KOPT-K1 (cell line): ENCODE data around the gene METAP1D.

Source experiments
- H3K27ac ChIP-seq: fragments of 200-600 bp; sonication (generic); 2 replicates; pipeline ENCODE4 v1.5.1; 2016; ENCODE audit warnings: antibody characterized with exemption, mild to moderate bottlenecking, low read depth, low read length; ENCODE audit not compliant: poor library complexity, severe bottlenecking
- H3K36me3 ChIP-seq: fragments of 200-600 bp; sonication (generic); 2 replicates; pipeline ENCODE4 v1.5.1; 2017; ENCODE audit warnings: antibody characterized with exemption, mild to moderate bottlenecking, low read length, moderate library complexity; ENCODE audit not compliant: insufficient read depth
- H3K9me3 ChIP-seq: fragments of 200-600 bp; sonication (generic); 2 replicates; pipeline ENCODE4 v1.5.1; 2017; ENCODE audit warnings: antibody characterized with exemption, low read length, mild to moderate bottlenecking; ENCODE audit not compliant: insufficient read depth, poor library complexity, severe bottlenecking

The METAP1D gene

DNA sequence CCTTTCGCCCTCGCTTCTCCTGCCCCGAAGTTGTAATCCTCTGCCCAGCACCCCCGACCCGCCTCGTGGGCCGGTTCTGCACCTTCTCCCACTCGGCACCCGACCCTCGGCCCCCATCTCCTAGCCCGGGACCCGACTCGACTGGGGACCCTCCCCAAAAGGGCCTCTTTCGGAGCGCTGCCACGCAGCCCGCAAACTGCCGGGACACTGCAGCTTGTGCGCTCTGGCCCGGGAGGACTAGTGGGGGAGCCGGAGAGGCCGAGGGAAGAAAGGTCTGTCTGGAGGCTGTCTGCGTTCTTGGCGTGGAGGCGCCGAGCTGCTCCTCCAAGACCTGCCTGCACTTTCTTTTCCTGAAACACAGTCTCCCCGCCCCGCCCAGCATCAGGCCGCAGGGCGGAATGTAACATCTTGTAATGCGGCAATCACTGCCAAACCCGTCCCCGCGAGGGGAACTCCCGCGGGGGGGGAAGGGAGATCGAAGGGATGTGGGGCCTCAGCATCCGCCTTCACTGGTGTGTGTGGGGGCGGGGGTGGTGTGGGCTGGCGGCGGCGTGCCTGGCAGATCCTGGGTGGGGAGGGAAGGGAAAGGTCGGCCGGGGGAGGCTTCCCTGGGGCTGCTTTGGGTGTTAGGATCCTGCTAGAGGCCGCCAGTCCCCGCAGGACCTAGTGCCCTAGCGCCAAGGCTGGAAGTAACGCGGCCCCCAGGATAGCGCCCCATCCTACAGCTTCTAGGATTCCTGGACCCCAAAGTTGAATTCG, 95.6 kb downstream of the METAP1D start:
- H3K27ac ChIP-seq: no peak overlapping the region
- H3K36me3 ChIP-seq: no peaks in the 10 kb centered on the region
- H3K9me3 ChIP-seq: no peaks in the 10 kb centered on the region

GRCh38 chr2:172095905-172096625, 96.3 kb downstream of the METAP1D start:
- Histone ChIP-seq H3K36me3 (no peaks in the 10 kb centered on the region), H3K9me3 (no peaks in the 10 kb centered on the region), H3K27ac (no peak overlapping the region)

- Histone ChIP-seq H3K9me3 (no peaks in the 10 kb centered on the region), H3K36me3 (no peaks in the 10 kb centered on the region), H3K27ac (no peak overlapping the region)
Observed at GRCh38 chr2:172096626-172097547, 97.1 kb downstream of the METAP1D start.

DNA sequence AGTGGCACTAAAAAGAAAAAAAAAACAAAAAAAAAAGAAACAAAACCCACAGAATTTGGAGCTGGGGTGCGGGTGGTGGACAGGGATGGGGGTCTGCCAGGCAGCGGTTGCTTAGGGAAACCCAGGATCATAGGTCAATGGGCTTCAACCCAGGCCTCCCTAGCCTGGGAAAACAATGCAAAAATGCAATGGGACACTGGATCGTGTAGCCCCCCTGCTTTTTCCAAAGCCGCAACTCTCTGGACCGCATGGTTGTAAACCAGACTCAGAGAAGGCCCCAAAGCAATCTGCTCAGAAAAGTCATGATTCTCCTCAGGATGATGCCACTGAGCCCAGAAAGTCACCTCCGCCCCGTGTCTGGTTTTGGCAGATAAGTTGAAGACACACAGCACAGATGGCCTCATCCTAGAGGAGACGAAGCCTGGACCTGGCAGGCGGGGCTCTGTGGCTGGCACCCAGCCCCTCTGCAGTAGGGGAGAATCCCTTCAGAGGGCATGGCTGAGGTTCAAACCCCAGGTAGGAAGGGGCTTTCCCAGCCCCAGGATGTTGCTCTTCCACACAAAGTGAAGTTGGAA, 97.9 kb downstream of the METAP1D start:
- no peaks in the 10 kb centered on the region for H3K36me3 ChIP-seq
- H3K27ac ChIP-seq: no peak overlapping the region
- no peaks in the 10 kb centered on the region for H3K9me3 ChIP-seq

GRCh38 chr2:172098287-172098649, 98.5 kb downstream of the METAP1D start:
- no peak overlapping the region for H3K27ac ChIP-seq
- H3K9me3 ChIP-seq: no peaks in the 10 kb centered on the region
- H3K36me3 ChIP-seq: no peaks in the 10 kb centered on the region

- H3K27ac ChIP-seq: no peak overlapping the region
Observed at GRCh38 chr2:172098650-172099471, 99.1 kb downstream of the METAP1D start.

GRCh38 chr2:172099472-172100079, 99.8 kb downstream of the METAP1D start:
- H3K9me3 ChIP-seq: no peaks in the 10 kb centered on the region
- no peak overlapping the region for H3K27ac ChIP-seq

More at GRCh38 chr2:172098650-172099471, 99.1 kb downstream of the METAP1D start:
- Histone ChIP-seq H3K9me3 (no peaks in the 10 kb centered on the region), H3K36me3 (no peaks in the 10 kb centered on the region)

DNA sequence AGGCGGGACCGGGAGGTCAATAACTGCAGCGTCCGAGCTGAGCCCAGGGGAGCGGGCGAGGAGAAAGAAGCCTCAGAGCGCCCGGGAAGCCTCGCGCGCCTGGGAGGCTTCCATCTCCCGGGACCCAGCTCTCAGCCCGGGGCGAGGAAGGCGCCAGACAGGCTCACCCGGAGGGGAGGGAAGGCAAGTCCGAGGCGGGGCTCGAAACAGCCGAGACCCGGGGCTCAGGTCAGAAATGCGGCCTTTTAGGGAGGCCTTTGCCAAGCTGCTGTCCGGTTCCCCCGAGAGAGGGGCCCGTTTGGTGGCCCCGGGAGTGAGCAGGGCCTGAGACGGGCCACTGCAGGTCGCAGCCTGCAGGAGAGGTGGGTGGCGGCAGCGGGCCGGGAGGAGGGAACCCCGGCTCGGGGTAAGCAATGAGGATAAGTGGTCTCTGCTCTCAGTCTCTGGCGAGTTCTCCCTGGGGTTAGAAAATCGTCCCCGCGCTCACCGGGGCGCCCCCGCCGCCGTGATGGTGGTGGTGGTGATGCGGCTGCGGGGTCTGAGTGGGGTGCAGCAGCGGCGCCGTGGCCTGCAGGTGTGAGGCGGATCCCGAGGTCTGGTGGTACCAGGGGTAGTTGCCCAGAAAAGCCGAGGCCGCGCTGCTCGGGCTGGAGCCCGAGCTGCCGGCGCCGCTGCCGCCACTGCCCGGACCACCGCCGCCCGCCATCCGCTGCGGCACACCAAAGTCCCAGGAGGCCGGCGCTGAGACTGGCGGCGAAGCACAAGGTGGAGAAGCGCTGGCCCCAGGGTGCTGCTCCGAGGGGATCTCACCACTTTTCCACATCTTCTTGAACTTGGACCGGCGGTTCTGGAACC, 100.6 kb downstream of the METAP1D start:
- H3K27ac ChIP-seq: no peak overlapping the region
- no peaks in the 10 kb centered on the region for H3K36me3 ChIP-seq
- no peaks in the 10 kb centered on the region for H3K9me3 ChIP-seq

More at GRCh38 chr2:172099472-172100079, 99.8 kb downstream of the METAP1D start:
- no peaks in the 10 kb centered on the region for H3K36me3 ChIP-seq

GRCh38 chr2:172100935-172101820, 101.4 kb downstream of the METAP1D start:
- no peaks in the 10 kb centered on the region for H3K9me3 ChIP-seq
- H3K36me3 ChIP-seq: no peaks in the 10 kb centered on the region
- no peak overlapping the region for H3K27ac ChIP-seq

- H3K9me3 ChIP-seq: no peaks in the 10 kb centered on the region
- no peak overlapping the region for H3K27ac ChIP-seq
- no peaks in the 10 kb centered on the region for H3K36me3 ChIP-seq
Observed at GRCh38 chr2:172101821-172102390, 102.2 kb downstream of the METAP1D start.

GRCh38 chr2:172102391-172103359, 102.9 kb downstream of the METAP1D start, which contains the start of gene DLX2:
DLX2 (minus strand) TSS chr2:172102900; CDS start chr2:172102538, 362 bp downstream.
- no peaks in the 10 kb centered on the region for H3K36me3 ChIP-seq

More at GRCh38 chr2:172102391-172103359, 102.9 kb downstream of the METAP1D start, which contains the start of gene DLX2:
- Histone ChIP-seq H3K27ac (no peak within 1 kb of the TSS), H3K9me3 (no peaks in the 10 kb centered on the region)
